GM19328 (cell line): Measurements from ENCODE around the gene PSMA3.

Source experiments
- ATAC-seq: cut with Tn5 transposase; IDR thresholded peaks from one replicate; pipeline ENCODE4 v1.9.1; 2021; ENCODE audit warnings: mild to moderate bottlenecking, moderate library complexity; ENCODE audit not compliant: unreplicated experiment

PSMA3 gene

DNA sequence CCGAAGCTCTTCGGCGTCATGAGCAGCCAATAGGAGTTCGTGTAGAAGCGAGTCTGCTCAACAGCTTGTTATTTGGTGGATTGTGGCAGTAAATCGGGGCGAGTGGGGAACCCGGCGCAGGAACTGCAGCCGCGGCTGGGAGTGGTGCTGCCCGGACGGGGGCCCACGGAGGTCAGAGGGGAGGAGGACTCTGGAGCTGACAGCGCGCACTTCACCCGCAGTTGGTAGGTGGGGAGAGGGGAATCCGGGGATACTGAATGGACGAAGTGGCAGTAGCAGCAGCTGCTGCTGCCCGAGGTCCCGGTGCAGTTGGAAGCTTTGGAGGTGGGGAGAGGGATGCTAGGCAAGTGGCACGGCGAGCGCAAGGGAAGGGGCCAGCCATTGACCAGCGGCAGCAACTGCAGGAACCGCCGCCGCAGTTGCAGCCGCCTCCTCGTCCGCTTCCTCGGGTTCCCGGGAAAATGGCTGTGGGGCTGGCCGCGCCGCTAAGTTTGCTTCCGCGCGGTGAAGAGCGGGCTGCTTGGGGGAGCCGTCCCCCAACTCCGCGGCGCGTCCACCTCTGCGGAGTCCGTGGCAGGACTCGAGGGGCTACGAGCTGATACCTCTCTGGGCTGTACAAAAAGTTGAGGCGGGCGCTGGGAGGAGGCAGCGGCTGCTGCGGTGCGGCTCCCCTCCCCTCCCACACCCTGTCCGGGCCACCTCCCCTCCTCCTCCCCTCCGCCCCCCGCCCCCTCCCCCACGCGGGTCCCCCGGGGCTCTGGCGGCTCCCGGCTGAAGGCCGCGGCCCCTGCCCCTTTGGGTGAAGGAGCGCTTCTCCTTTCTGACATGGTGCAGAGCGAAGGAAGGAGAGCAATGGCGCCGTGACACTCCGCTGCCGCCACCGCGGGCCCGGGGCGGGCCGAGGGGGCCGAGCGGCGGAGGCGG is 54.1 kb downstream of the PSMA3 start, which contains the start of gene ARID4A:
Gene ARID4A (plus strand): TSS at position 79 of the 924 bp plus-strand sequence. CDS start 1,300 bp downstream, outside the sequence.
- ATAC-seq: no peak

DNA sequence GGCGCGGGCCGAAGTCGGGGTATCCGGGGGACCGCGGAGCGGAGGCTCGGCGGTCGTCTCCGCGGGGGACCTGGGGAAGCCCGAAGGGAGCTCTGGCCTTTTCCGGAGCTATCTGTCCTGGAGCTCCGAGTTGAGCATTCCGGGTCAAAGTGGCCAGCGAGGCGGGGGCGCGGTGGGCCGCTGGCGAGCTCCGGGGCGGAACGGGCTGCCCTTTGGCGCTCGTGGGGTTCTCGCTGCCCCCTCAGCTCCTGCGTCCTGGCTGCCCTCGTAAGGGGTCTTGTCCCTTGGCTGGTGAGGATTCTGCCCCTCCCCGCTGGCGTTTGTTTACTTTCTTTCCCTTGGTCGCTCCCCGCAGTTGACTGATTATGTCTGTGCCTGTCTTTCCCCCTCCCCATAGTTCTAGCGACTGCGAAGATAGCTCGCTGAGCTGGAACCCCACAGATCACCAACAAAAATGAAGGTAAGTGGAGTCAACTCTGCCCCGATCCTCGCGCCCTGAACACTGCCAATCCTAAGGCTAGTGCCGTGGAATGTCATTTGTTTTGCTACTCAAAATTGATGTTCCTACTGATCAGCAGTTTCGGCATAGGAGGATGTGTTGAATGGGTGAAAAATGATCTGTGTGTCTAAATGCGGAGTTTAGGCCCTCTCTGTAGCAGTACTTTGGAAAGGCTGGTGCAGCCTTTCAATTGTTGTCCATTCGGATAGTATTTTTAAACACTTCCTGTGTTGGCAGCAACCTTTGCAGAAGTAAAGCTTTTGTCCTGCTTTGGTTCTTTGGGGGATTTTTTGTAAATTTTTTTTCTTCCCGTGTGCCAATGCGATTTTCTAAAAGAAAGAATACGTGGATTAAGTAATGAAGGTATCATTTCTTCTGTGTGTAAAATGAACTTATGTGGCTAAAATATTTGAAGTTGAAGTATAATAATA is 55.0 kb downstream of the PSMA3 start:
- no peak for ATAC-seq

DNA sequence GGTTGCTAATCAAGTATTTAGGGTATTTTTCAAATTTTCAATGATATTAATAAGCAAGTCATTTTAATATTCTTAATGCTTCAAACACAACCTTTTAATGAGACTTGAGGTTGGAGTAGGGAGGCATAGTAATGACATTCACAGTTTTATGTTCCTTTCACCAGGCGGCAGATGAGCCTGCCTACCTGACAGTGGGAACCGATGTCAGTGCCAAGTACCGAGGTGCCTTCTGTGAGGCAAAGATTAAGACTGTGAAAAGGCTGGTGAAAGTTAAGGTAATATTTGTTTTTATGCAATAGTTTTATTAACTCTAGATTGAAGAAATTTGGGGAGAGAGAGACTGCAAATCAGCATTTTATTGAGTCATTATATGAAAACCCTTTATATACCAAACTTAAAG is 56.8 kb downstream of the PSMA3 start:
- ATAC-seq: no peak

DNA sequence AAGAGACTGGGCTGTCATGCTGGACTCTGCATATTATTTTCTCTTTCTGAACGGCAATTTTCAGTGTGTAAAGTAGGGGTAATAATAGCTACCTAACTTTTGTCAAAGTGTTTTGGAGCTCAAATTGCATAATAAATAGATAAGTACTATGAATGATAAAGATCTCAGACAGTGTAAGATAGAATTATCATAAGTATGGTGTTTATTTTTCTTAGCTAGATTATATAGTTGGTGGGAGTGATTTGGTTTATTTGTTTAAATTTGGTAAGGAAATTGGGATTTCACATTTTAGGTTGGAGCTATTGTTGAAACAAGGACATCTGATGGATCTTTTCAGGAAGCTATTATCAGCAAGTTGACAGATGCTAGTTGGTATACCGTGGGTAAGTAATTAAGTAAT is 61.1 kb downstream of the PSMA3 start:
- ATAC-seq: no peak

DNA sequence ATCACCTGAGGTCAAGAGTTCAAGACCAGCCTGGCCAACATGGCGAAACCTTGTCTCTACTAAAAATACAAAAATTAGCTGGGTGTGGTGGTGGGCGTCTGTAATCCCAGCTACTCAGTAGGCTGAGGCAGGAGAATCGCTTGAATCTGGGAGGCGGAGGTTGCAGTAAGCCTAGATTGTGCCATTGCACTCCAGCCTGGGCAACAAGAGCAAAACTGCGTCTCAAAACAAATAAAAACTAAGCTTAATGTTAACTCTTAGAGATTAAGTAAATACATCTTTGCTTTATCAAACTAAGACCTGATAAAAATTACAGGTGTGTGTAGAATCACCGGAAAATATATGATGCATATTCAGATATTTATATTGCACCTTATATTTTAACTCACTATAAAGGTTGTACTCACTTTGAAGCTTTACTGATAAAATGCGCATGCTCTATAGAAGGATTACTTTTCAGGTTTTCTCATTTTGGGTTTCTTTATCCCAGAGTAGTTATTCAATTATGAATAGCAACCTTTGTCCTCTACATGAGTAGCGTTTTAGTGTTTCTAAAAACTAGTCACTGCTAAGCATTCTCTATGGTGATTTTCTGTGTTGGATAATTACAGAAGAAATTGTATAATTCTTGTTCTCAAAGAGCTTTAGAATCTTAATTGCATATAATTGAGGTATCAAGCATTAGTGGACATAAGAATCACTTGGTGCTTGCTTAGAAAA is 63.1 kb downstream of the PSMA3 start:
- ATAC-seq: no peak

DNA sequence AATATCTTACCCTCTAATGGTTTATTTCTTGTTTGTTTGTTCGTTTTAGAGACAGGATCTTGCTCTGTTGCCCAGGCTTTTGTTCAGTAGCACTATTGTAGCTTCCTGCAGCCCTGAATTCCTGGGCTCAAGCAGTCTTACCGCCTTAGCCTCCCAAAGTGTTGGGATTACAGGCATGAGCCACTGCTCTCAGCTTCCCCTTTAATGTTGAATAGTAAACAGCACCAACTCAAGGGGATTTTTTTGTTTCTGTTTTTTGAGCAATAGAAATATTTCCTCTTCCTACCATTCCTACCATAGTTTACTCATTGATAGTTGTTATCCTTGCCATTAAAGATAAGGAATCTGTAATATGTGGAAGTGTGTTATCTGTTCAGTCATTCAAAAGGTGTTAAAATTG is 64.4 kb downstream of the PSMA3 start:
- no peak for ATAC-seq

DNA sequence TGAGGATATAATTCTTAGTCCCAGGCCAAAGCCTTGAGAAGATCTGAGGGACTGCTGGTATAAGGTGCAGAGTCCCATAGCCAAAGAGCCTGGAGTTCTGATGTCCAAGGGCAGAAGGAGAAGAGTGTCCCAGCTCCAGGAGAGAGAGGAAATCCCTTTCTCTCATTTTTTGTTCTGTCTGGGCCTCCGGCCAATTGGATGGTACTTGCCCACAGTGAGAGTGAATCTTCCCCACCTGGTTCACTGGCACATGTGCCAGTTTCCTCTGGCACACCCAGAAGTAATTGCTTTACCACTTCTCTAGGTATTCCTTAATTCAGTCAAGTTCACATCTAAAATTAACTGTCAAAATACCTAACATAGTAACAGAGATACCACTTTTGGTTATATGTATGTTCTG is 69.1 kb downstream of the PSMA3 start:
- ATAC-seq: no peak

DNA sequence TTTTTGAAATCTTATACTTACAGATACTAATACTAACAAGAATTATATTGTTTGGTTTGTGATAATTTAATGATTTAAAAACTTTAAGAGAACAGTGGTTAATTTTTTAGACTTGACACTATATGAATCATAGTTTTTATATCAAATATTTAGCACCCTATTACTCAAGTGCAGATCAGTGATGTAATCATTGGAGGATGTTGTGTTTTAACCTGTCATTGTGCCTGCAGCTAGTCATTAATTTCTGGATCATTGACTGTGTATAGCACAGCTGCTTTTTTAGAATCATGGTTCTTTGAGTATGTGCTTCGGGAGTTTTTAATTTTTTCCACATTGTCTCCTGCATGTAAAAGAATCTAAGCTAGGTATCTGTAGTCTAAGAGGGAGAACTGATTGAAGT is 71.0 kb downstream of the PSMA3 start:
- ATAC-seq: no peak
